Pons (tissue), 1 donor: ENCODE measurements around the gene CAMSAP2.
"Not testable (repeated sequence)": the region's sequence is repeated elsewhere in the genome, so short reads cannot be mapped to it uniquely, and the experiment has no call there.

Experiments
- DNase-seq: peaks from one replicate; pipeline ENCODE4 v3.0.0-alpha.2; 2016; ENCODE audit warnings: low spot score

CAMSAP2 gene

DNA sequence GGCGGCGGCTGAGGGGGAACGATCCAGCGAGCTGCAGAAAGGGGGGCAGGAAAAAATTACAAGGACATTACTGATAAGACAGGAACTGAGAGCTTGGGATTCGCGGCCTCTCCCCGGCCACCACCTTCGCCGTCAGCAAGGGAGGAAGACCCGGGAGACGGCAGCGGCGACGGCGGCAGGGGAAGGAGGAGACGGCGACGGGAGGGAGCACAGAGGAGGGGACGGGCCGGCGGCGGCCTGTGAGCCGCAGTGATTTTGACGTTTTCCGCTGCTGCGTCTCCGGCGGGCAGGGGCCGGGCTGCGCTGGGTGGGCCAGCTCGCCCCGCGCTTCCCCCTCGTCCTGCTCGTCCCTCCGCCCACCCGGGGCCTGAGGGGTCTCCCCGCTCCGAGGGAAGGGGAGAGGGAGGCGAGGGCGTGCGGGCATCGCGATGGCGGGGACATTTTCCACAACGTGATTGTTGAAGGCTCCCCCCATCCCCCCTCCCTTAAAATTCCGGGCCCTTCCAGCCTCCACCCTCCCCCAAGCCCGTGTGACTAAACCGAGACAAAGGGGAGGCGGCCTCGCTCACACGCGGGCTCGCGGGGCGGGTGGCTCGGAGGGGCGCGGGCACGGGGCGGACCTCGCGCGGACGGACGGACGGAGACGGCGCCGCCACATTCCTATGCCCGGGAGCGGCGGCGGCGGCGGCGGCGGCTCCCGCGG is 407 bp downstream of the CAMSAP2 start:
- DNase-seq: peak; percentile 76

DNA sequence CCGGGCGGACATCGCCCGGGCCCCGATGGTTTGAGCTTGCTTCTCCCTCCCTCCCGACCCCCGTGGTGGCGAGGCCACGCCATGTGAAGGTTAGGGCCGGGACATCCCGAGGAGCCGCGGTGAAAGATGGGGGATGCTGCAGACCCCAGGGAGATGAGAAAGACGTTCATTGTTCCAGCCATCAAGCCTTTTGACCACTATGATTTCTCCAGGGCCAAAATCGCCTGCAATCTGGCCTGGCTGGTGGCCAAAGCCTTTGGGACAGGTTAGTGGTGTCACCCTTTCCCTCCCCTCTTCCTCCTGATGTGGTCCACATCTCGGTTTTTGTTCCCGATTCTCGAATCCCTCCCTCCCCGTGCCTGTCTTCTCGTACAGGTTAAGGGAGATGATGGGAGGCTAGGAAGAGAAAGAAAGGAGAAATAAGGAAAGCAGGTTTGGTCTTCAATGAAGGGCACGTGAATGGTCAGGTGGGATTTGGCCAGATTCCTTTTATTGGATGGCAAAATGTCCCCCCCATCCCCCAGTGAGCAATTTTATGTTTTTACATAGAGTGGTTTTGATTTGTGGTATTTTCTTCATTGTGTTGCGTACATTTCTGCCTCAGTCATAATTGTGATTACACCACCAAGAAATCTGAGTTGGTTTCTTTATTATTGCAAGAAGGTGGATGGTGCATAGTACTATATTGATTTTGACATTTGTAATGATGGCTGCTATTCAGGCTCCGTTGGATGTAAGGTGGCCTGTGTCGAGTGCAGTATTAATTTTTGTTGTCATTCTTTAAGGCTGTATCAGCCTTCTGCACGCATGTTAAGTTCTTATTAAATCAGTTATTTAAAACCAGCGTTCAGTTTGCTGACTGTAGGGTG is 1.2 kb downstream of the CAMSAP2 start:
- DNase-seq: peak; percentile 55

GRCh38 chr1:200740571-200741208 is 2.0 kb downstream of the CAMSAP2 start:
- DNase-seq: peak; percentile 31

DNA sequence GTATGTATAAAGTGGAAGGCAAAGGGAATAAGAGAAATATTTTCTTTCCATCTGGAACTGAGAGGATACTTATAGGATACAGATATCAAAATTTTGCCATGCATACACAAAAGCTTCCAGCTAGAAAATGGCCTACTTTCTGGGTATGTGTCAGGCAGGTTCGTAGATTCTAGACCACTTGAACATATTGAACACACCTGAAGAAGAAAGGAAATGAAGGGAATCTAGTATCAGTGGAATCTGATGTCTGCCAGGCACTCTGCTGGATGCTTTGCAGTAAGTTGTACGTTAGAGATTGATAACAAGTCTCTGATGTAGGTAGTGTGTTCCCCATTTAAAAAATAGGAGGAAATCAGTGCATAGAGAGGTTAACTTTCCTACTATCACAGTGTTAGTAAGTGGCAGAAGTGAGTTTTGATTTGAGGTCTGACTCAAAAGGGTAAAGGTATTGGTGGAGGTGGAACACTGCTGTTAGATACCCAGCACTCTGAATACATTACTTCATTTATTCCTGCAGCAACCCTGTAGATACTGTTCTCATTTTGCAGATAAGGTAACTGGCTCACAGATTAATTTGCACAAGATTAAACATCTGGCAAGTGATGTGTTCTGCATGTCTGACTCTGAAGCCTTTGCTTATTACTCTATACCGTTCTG is 3.0 kb downstream of the CAMSAP2 start:
- DNase-seq: no peak

GRCh38 chr1:200744143-200744542 is 5.5 kb downstream of the CAMSAP2 start:
- DNase-seq: no peak

- DNase-seq: peak; percentile 88
These were observed 10.4 kb downstream of the CAMSAP2 start for GRCh38 chr1:200749090-200749489.

DNA sequence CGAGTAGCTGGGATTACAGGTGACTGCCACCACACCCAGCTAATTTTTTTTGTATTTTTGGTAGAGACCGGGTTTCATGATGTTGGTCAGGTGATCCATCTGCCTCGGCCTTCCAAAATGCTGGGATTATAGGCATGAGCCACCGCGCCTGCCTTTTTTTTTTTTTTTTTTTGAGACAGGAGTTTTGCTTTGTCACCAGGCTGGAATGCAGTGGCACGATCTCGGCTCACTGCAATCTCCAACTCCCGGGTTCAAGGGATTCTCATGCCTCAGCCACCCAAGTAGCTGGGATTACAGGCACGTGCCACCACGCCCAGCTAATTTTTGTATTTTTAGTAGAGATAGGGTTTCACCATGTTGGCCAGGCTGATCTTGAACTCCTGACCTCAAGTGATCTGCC is 12.1 kb downstream of the CAMSAP2 start:
- not testable (repeated sequence) for DNase-seq

DNA sequence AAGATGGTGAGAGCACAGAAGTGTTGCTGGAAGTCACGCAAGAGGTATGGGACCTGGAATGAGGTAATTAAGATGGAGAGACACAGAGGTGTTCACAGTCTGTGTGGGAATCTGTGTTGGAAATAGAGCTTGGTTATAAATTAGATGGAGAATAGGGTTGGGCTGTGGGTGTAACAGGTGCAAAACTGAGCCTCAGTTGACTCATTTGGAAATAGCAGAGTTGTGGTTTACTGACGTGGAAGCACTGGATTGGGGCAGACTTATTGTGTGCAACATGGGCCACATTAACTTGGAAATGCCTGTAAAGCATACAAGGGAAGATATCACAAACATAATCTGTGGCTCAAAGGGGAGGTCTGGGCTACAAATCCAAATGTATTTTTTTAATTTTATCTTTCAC is 13.0 kb downstream of the CAMSAP2 start:
- DNase-seq: no peak

DNA sequence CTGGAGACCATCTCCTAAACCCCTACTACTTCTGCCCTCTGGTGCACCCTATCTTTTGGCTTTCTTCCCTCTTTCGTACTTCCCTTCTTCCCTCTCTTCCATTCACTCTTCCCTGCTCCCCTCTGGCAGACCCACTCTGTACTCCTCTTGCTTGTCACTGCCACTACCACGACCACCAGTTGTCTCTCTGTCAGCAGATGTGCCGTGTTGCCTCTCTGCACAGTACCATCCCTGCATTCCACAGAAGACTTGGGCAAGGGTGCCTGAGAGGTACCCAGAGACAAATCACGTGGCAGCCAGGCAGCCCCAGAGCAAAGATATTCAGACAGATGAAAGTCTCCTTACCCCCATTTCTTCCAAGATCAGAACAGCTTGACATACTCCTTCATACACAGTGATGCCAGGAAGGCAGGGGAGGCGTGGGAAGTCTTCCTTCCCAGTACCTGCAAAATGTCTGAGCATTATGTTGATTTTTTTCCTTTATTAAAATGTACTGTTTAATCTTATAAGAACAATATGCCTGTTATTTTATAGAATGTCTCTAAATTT is 15.0 kb downstream of the CAMSAP2 start:
- DNase-seq: no peak

- no peak for DNase-seq
These were observed 16.8 kb downstream of the CAMSAP2 start for GRCh38 chr1:200755456-200755855.

GRCh38 chr1:200762089-200762488 is 23.4 kb downstream of the CAMSAP2 start:
- no peak for DNase-seq

DNA sequence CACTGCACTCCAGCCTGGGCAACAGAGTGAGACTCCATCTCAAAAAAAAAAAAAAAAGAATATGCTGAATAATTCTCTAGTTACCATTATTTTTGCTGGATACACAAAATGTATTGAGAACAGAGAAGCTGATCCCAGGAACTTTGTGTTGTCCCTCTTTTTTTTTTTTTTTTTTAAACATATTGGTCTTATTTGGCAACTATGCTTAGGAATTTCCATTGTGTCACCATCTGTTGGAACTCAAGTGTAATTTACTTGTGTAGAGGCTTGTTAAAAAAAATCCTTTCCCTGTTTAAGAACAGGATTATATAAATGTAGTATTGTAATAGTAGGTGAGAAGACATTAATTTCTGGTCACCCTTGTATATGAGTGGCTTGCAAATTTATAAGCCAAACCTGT is 28.6 kb downstream of the CAMSAP2 start:
- DNase-seq: no peak

DNA sequence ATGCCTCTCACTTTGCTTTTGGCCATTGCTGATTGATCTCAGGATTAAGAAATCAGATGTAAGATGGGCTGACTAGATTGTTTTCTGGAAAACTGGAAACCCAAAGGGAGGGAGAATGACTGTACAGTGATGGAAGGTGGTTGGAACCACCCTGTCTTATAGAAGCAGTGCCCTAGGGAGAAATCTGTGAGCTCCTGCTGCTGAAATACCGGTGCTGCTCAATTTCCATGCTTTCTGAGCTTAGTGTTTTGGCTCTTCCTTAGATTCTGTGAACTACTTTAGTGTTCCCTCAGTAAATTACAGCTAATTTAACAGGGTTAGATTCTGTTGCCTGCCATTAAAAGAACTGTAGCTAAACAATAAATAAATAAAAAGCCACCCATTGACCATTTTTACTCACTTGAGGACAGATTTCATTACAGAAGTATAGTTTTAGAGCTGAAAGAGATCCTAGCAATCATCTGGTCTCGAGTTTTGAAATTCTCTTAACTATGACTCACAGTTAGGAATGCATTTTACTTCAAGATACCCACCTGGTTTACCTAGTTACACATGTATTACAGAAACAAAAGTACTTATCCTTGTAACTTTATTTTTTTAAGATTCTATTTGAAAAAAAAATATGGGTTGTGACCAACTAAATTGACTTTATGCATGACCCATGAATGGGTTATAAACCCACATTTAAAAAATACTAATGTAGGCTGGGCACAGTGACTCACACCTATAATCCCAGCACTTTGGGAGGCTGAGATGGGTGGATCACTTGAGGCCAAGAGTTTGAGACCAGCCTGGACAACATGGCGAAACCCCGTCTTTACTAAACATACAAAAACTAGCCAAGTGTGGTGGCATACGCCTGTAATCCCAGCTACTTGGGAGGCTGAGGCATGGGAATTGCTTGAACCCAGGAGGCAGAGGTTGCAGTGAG is 33.2 kb downstream of the CAMSAP2 start:
- DNase-seq: no peak

- no peak for DNase-seq
These were observed 35.6 kb downstream of the CAMSAP2 start for GRCh38 chr1:200774311-200774710.

DNA sequence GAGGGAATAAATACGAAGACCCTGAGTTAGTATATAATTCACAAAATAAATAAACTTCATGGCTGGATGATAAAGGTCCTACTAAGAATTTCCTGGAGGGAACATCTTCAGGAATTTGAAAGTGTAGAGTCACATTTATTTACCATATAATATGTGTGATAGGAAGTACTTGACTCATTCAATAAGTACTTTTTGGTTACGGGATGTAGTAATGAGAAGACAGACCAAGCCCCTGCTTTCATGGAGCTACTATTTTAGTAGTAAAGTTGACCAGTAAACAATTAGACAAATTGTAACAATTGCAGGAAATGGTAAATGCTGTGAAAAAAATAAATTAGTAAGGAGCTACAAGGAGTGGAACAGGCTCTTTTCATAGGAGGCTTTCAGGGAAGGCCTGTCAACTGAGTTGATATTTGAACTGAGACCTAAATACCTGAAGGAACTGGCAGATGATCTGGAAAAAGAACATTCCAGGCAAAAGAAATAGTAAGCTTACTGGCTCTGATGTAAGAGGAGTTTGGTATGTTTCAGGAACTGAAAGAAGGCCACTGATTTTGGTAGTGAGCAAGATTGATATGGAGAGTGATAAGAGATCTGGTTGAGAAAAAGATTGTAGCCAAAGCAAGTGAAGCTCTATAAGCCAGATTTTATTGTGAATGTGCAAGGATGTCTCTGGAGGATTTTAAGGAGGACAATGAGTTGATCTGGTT is 36.2 kb downstream of the CAMSAP2 start:
- no peak for DNase-seq

DNA sequence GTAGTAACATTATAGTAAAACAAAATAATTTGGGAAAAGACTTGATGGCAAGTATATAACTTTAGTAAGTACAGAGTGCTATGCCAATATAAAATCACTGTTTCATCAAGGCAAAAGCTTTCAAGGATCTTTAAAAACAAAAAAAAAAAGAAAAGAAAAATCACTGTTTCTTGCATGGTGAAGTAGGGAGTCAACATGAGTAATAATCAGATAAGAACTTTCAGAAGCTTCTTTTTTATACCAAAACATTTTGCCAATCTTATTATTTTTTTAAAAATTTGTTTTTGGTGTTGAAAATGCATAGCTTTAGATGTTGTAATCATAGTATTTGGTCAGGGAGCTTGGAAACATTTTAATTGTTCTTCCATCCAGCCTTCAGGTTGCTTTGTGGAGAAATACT is 37.2 kb downstream of the CAMSAP2 start:
- DNase-seq: no peak

- no peak for DNase-seq
These were observed 38.3 kb downstream of the CAMSAP2 start for GRCh38 chr1:200776949-200777348.

GRCh38 chr1:200778766-200779165 is 40.1 kb downstream of the CAMSAP2 start:
- no peak for DNase-seq

DNA sequence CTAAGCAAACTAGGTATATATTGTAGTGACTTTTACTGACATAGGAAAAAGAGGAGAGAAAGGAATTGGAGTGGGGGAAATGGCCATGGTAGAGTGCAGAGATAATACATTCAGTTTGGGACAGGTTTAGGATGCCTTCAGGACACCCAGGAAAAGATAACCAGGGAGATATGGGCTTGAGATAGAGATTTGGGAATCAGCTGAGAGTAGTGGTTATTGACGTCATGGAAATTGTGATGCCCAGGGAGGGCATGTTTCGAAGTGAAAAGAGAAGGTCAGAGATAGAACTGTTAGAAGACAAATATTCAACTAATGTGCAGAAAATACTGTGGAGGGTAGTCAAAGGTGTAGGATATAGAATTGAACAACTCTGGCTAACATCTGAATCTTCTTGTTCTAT is 40.6 kb downstream of the CAMSAP2 start:
- DNase-seq: no peak
